GM12865 (cell line): ENCODE measurements around the gene DENND6B.

ENCODE experiments used
- DNase-seq: peaks from one replicate; pipeline ENCODE4 v3.0.0; 2010; ENCODE audit warnings: low read depth
- H3K4me3 ChIP-seq: 2 replicates; pipeline ENCODE4 v1.5.1; 2011; ENCODE audit warnings: mild to moderate bottlenecking, low read depth, low read length, control low read depth
- CTCF ChIP-seq: IDR thresholded peaks from 2 replicates; pipeline ENCODE4 v1.5.1; 2011; ENCODE audit warnings: low read length, control low read depth, low read depth, inconsistent platforms; ENCODE audit not compliant: insufficient read depth; ENCODE audit errors: missing control alignments

The DENND6B gene

DNA sequence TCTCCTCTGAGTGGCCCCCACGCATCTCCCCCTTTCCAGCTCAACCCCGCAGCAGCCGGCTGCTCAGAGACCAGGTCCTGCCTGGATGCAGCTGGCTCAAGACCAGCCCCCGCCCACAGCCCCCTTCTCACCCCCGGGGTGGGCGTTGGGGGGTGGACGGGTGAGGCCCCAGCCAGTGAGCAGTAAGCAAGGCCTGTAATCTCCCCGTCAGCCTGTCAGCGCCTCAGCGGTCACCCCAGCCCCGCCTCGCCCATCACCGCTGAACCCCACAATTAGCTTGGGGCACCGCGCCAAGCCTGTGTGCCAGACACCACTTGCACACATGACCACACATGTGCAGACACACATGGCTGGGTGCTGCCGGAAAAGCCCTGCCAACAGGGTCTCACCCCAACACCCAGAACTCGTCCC is 25.2 kb downstream of the DENND6B start:
- no peak for TF ChIP-seq CTCF
- peak; percentile 42 for DNase-seq
- no peak overlapping the region for H3K4me3 ChIP-seq

GRCh38 chr22:50300620-50301257 is 26.1 kb downstream of the DENND6B start:
- no peak for TF ChIP-seq CTCF
- no peak overlapping the region for H3K4me3 ChIP-seq
- no peak for DNase-seq

- no peak for DNase-seq
- no peak overlapping the region for H3K4me3 ChIP-seq
- TF ChIP-seq CTCF: no peak
Observed at GRCh38 chr22:50299785-50300619, 26.8 kb downstream of the DENND6B start.

DNA sequence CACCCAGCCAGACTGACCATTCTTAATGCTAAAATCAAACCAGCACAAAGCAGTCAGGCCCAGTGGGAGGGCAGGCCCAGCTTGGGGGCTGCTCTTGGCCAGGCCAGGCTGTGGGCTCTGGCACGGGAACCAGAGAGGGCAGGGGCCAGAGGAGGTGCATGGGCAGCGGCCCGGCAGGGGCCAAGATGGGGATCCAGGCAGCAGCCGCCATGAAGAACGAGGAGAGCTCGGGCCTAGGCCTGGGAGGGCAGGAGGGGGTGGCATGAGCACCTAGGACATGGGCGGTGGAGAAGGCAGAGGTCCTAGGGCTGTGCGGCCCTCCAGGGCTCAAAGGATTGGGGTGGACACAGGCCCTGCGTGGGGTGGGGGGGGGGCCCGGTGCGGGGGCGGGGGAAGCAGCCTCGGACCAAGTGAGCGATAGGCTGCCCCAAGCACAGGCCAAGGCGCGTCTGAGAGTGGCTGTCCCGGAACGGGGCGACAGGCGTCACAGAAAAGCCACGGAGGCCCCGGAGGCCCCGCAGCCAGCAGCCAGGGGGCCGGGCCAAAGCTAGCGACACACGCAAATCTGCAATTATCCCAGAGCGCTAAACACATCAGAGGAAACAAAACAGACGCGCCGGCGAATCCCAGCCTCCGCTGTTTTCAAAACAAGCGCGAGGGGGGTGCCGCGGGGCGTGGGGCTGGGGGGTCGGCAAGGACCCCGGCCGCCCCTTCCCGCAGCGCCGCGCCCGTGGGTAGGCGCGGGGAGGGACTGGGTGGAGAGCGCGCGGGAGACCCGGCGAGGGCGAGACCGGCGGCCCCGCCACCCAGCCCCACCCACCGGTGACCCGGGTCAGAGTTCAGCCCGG is 27.7 kb downstream of the DENND6B start:
- H3K4me3 ChIP-seq: no peak overlapping the region
- no peak for DNase-seq
- no peak for TF ChIP-seq CTCF

- TF ChIP-seq CTCF: no peak
- no peak overlapping the region for H3K4me3 ChIP-seq
- no peak for DNase-seq
Observed at GRCh38 chr22:50298266-50298637, 28.6 kb downstream of the DENND6B start.

GRCh38 chr22:50297510-50298265 is 29.1 kb downstream of the DENND6B start:
- no peak overlapping the region for H3K4me3 ChIP-seq
- no peak for TF ChIP-seq CTCF
- DNase-seq: no peak
